ENCODE data around the gene ATP6V0D1. TPM values are rescaled to one million over a fixed set of nuclear protein-coding genes. Genes with fewer than 3 reads are reported as not detected.

The ATP6V0D1 gene
- 49.9 TPM for polyA plus RNA-seq (2013, experiment 1 of 2)
- polyA plus RNA-seq (2013, experiment 2 of 2) = 45.5 TPM

- Histone ChIP-seq H3K27me3 (ENCODE audit: insufficient read depth, low read length) (no peaks in the 10 kb centered on the region), H3K9me3 (ENCODE audit: insufficient read depth, low read depth, low read length) (no peaks in the 10 kb centered on the region), H3K9ac (ENCODE audit: low read depth, low read length) (peak within 1 kb of the TSS; percentile 73), H3K4me1 (ENCODE audit: insufficient read depth, low read length) (peaks cover 7% of the 10 kb centered on the region; the same call in 1 of the 2 replicates), H3K4me3 (ENCODE audit: low read length) (peak within 1 kb of the TSS; percentile 89), H3K27ac (ENCODE audit: low read depth, low read length) (peak within 1 kb of the TSS; percentile 73; the same call in 1 of the 2 replicates), H3K36me3 (ENCODE audit: insufficient read depth, low read length) (no peaks in the 10 kb centered on the region)
- under 1% methylated on average over 57 of the region's 57 CpGs for WGBS
Observed at GRCh38 chr16:67480833-67481560, at the start of gene ATP6V0D1. TSS of gene ATP6V0D1 (minus strand) at chr16:67481157. CDS start at chr16:67481086, 71 bp downstream.

- Histone ChIP-seq H3K36me3 (ENCODE audit: insufficient read depth, low read length) (no peaks in the 10 kb centered on the region), H3K27ac (ENCODE audit: low read depth, low read length) (no peak overlapping the region), H3K9ac (ENCODE audit: low read depth, low read length) (no peak overlapping the region), H3K4me1 (ENCODE audit: insufficient read depth, low read length) (peaks cover 5% of the 10 kb centered on the region; the same call in 1 of the 2 replicates), H3K4me3 (ENCODE audit: low read length) (peak overlapping the region; percentile 56), H3K27me3 (ENCODE audit: insufficient read depth, low read length) (peaks cover 98% of the 10 kb centered on the region), H3K9me3 (ENCODE audit: insufficient read depth, low read depth, low read length) (no peaks in the 10 kb centered on the region)
- 9% methylated on average over 48 of the region's 48 CpGs for WGBS
Observed at GRCh38 chr16:67530013-67530939, 49.3 kb upstream of the ATP6V0D1 start.

- no peak overlapping the region for H3K27ac ChIP-seq (ENCODE audit: low read depth, low read length)
- H3K9ac ChIP-seq (ENCODE audit: low read depth, low read length) = peak overlapping the region; percentile 14
- no peaks in the 10 kb centered on the region for H3K36me3 ChIP-seq (ENCODE audit: insufficient read depth, low read length)
- no peaks in the 10 kb centered on the region for H3K9me3 ChIP-seq (ENCODE audit: insufficient read depth, low read depth, low read length)
- 6% methylated on average over 16 of the region's 16 CpGs for WGBS
- peak overlapping the region; percentile 56 for H3K4me3 ChIP-seq (ENCODE audit: low read length)
- H3K4me1 ChIP-seq (ENCODE audit: insufficient read depth, low read length) = peaks cover 5% of the 10 kb centered on the region; the same call in 1 of the 2 replicates
- peaks cover 98% of the 10 kb centered on the region for H3K27me3 ChIP-seq (ENCODE audit: insufficient read depth, low read length)
Observed at GRCh38 chr16:67529582-67530012, 48.6 kb upstream of the ATP6V0D1 start.

GRCh38 chr16:67528870-67529581, 48.1 kb upstream of the ATP6V0D1 start:
- Histone ChIP-seq H3K27me3 (ENCODE audit: insufficient read depth, low read length) (peaks cover 98% of the 10 kb centered on the region), H3K4me1 (ENCODE audit: insufficient read depth, low read length) (peaks cover 5% of the 10 kb centered on the region; the same call in 1 of the 2 replicates), H3K9ac (ENCODE audit: low read depth, low read length) (peak overlapping the region; percentile 14), H3K36me3 (ENCODE audit: insufficient read depth, low read length) (no peaks in the 10 kb centered on the region), H3K9me3 (ENCODE audit: insufficient read depth, low read depth, low read length) (no peaks in the 10 kb centered on the region), H3K27ac (ENCODE audit: low read depth, low read length) (no peak overlapping the region), H3K4me3 (ENCODE audit: low read length) (peak overlapping the region; percentile 56)
- whole genome bisulfite sequencing = under 1% methylated on average over 65 of the region's 65 CpGs

GRCh38 chr16:67528222-67528869, 47.4 kb upstream of the ATP6V0D1 start, which contains the start of gene RIPOR1:
TSS of gene RIPOR1 (plus strand) at chr16:67528829. CDS start at chr16:67538447, 9,618 bp downstream.
- Histone ChIP-seq H3K27me3 (ENCODE audit: insufficient read depth, low read length) (peaks cover 99% of the 10 kb centered on the region), H3K4me1 (ENCODE audit: insufficient read depth, low read length) (peaks cover 5% of the 10 kb centered on the region; the same call in 1 of the 2 replicates), H3K36me3 (ENCODE audit: insufficient read depth, low read length) (no peaks in the 10 kb centered on the region), H3K9me3 (ENCODE audit: insufficient read depth, low read depth, low read length) (no peaks in the 10 kb centered on the region), H3K9ac (ENCODE audit: low read depth, low read length) (peak within 1 kb of the TSS; percentile 14), H3K27ac (ENCODE audit: low read depth, low read length) (no peak within 1 kb of the TSS), H3K4me3 (ENCODE audit: low read length) (peak within 1 kb of the TSS; percentile 56)
- 14% methylated on average over 45 of the region's 45 CpGs for WGBS

GRCh38 chr16:67526149-67526791, 45.3 kb upstream of the ATP6V0D1 start:
- H3K4me3 ChIP-seq (ENCODE audit: low read length) = no peak overlapping the region
- no peaks in the 10 kb centered on the region for H3K36me3 ChIP-seq (ENCODE audit: insufficient read depth, low read length)
- H3K27me3 ChIP-seq (ENCODE audit: insufficient read depth, low read length) = peaks cover 84% of the 10 kb centered on the region
- H3K4me1 ChIP-seq (ENCODE audit: insufficient read depth, low read length) = peaks cover 5% of the 10 kb centered on the region; the same call in 1 of the 2 replicates
- no peak overlapping the region for H3K27ac ChIP-seq (ENCODE audit: low read depth, low read length)
- H3K9ac ChIP-seq (ENCODE audit: low read depth, low read length) = no peak overlapping the region
- 72% methylated on average over 3 of the region's 3 CpGs for WGBS
- H3K9me3 ChIP-seq (ENCODE audit: insufficient read depth, low read depth, low read length) = no peaks in the 10 kb centered on the region

- H3K9ac ChIP-seq (ENCODE audit: low read depth, low read length) = no peak overlapping the region
- H3K4me1 ChIP-seq (ENCODE audit: insufficient read depth, low read length) = no peaks in the 10 kb centered on the region; the same call in 1 of the 2 replicates
- peaks cover 75% of the 10 kb centered on the region for H3K27me3 ChIP-seq (ENCODE audit: insufficient read depth, low read length)
- WGBS = 68% methylated on average over 11 of the region's 11 CpGs
- H3K27ac ChIP-seq (ENCODE audit: low read depth, low read length) = no peak overlapping the region
- no peaks in the 10 kb centered on the region for H3K9me3 ChIP-seq (ENCODE audit: insufficient read depth, low read depth, low read length)
- no peak overlapping the region for H3K4me3 ChIP-seq (ENCODE audit: low read length)
- H3K36me3 ChIP-seq (ENCODE audit: insufficient read depth, low read length) = no peaks in the 10 kb centered on the region
Observed at GRCh38 chr16:67525176-67525860, 44.4 kb upstream of the ATP6V0D1 start.

- Histone ChIP-seq H3K9me3 (ENCODE audit: insufficient read depth, low read depth, low read length) (no peaks in the 10 kb centered on the region), H3K4me3 (ENCODE audit: low read length) (peak overlapping the region; percentile 67), H3K27me3 (ENCODE audit: insufficient read depth, low read length) (peaks cover 41% of the 10 kb centered on the region), H3K36me3 (ENCODE audit: insufficient read depth, low read length) (no peaks in the 10 kb centered on the region), H3K4me1 (ENCODE audit: insufficient read depth, low read length) (no peaks in the 10 kb centered on the region), H3K27ac (ENCODE audit: low read depth, low read length) (peak overlapping the region; percentile 72; the same call in 1 of the 2 replicates), H3K9ac (ENCODE audit: low read depth, low read length) (peak overlapping the region; percentile 62)
- WGBS = 3% methylated on average over 25 of the region's 25 CpGs
Observed at GRCh38 chr16:67521095-67521804, 40.3 kb upstream of the ATP6V0D1 start.

- peaks cover 20% of the 10 kb centered on the region for H3K27me3 ChIP-seq (ENCODE audit: insufficient read depth, low read length)
- H3K9ac ChIP-seq (ENCODE audit: low read depth, low read length) = no peak overlapping the region
- 86% methylated on average over 4 of the region's 4 CpGs for WGBS
- H3K4me1 ChIP-seq (ENCODE audit: insufficient read depth, low read length) = no peaks in the 10 kb centered on the region
- H3K27ac ChIP-seq (ENCODE audit: low read depth, low read length) = no peak overlapping the region
- H3K9me3 ChIP-seq (ENCODE audit: insufficient read depth, low read depth, low read length) = no peaks in the 10 kb centered on the region
- H3K4me3 ChIP-seq (ENCODE audit: low read length) = no peak overlapping the region
- H3K36me3 ChIP-seq (ENCODE audit: insufficient read depth, low read length) = no peaks in the 10 kb centered on the region
Observed at GRCh38 chr16:67519242-67519641, 38.3 kb upstream of the ATP6V0D1 start.

All from HUES64 (cell line).